ENCODE data around the gene OR6S1.
"Not testable (repeated sequence)": the region's sequence is repeated elsewhere in the genome, so short reads cannot be mapped to it uniquely, and the experiment has no call there.

Gene OR6S1

GRCh38 chr14:20608383-20609110 is 32.9 kb downstream of the OR6S1 start:
- Histone ChIP-seq H3K36me3 (ENCODE audit: insufficient read depth, low read length) (no peaks in the 10 kb centered on the region), H3K27me3 (ENCODE audit: insufficient read depth, low read length) (no peaks in the 10 kb centered on the region; the same call in 1 of the 2 replicates), H3K4me1 (ENCODE audit: control insufficient read depth, insufficient read depth, low read length, unreplicated experiment) (peaks cover 10% of the 10 kb centered on the region), H2AFZ (ENCODE audit: low read length, unreplicated experiment) (no peak overlapping the region), H3K4me3 (ENCODE audit: low read depth, low read length) (no peak overlapping the region; the same call in 1 of the 2 replicates), H3K79me2 (ENCODE audit: control insufficient read depth, insufficient read depth, low read length, unreplicated experiment) (no peaks in the 10 kb centered on the region), H3K27ac (ENCODE audit: low read depth, low read length) (no peak overlapping the region)

GRCh38 chr14:20607617-20608016 is 33.9 kb downstream of the OR6S1 start:
- Histone ChIP-seq H3K27ac (ENCODE audit: low read depth, low read length) (no peak overlapping the region), H3K4me3 (ENCODE audit: low read depth, low read length) (no peak overlapping the region), H3K36me3 (ENCODE audit: insufficient read depth, low read length) (no peaks in the 10 kb centered on the region), H3K27me3 (ENCODE audit: insufficient read depth, low read length) (no peaks in the 10 kb centered on the region; the same call in 1 of the 2 replicates), H2AFZ (ENCODE audit: low read length, unreplicated experiment) (no peak overlapping the region), H3K4me1 (ENCODE audit: control insufficient read depth, insufficient read depth, low read length, unreplicated experiment) (peaks cover 10% of the 10 kb centered on the region), H3K79me2 (ENCODE audit: control insufficient read depth, insufficient read depth, low read length, unreplicated experiment) (no peaks in the 10 kb centered on the region)

- Histone ChIP-seq H3K79me2 (ENCODE audit: control insufficient read depth, insufficient read depth, low read length, unreplicated experiment) (no peaks in the 10 kb centered on the region), H3K4me3 (ENCODE audit: low read depth, low read length) (no peak overlapping the region), H2AFZ (ENCODE audit: low read length, unreplicated experiment) (no peak overlapping the region), H3K36me3 (ENCODE audit: insufficient read depth, low read length) (no peaks in the 10 kb centered on the region), H3K27me3 (ENCODE audit: insufficient read depth, low read length) (no peaks in the 10 kb centered on the region; the same call in 1 of the 2 replicates), H3K27ac (ENCODE audit: low read depth, low read length) (no peak overlapping the region), H3K4me1 (ENCODE audit: control insufficient read depth, insufficient read depth, low read length, unreplicated experiment) (peaks cover 10% of the 10 kb centered on the region)
Measured at GRCh38 chr14:20606902-20607242, 34.6 kb downstream of the OR6S1 start.

- Histone ChIP-seq H3K79me2 (ENCODE audit: control insufficient read depth, insufficient read depth, low read length, unreplicated experiment) (no peaks in the 10 kb centered on the region), H3K4me1 (ENCODE audit: control insufficient read depth, insufficient read depth, low read length, unreplicated experiment) (peaks cover 10% of the 10 kb centered on the region), H3K27me3 (ENCODE audit: insufficient read depth, low read length) (no peaks in the 10 kb centered on the region; the same call in 1 of the 2 replicates), H3K36me3 (ENCODE audit: insufficient read depth, low read length) (no peaks in the 10 kb centered on the region), H2AFZ (ENCODE audit: low read length, unreplicated experiment) (no peak overlapping the region), H3K4me3 (ENCODE audit: low read depth, low read length) (no peak overlapping the region), H3K27ac (ENCODE audit: low read depth, low read length) (no peak overlapping the region)
Measured at GRCh38 chr14:20606190-20606901, 35.1 kb downstream of the OR6S1 start.

DNA sequence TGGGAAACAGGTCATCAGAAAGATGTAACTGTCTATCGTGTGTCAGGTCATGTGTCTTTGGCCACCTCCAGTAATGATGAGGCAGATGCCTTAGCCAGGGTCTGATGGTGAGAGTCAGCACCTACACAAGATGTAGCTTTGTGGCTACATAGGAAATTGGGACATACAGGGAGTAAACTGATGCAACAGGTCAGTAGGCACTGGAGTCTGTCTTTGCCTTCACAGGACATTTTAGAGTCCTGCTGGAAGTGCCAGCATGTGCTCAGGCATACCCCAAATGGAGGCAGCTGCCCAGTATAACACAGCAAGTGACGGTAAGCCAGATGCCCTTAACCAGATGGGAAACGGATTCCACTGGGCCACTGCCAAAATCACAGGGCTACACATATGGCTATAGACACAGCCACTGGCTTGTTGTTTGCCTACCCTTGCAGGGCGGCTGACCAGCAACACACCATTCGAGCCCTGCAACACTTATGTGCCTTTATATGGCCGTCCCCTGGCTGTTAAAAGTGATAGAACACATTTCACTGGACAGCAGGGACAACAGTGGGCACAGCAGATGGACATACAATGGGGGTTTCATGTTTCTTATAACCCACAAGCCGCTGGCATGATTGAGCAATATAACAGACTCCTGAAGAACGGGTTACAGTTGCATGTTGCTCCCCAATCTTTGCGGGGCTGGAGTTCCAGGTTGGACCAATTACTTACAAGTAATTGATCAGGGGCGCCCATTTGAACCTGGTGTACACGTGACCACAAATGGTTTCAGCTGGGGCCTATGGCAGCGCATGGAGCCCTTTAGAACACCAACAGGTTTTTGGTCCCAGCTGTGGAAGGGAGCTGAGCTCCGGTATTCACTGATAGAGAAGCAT is 37.4 kb downstream of the OR6S1 start:
- H3K27me3 ChIP-seq (ENCODE audit: insufficient read depth, low read length) = no peaks in the 10 kb centered on the region
- H3K4me3 ChIP-seq (ENCODE audit: low read depth, low read length) = no peak overlapping the region
- H2AFZ ChIP-seq (ENCODE audit: low read length, unreplicated experiment) = no peak overlapping the region
- H3K27ac ChIP-seq (ENCODE audit: low read depth, low read length) = no peak overlapping the region
- H3K79me2 ChIP-seq (ENCODE audit: control insufficient read depth, insufficient read depth, low read length, unreplicated experiment) = no peaks in the 10 kb centered on the region
- no peaks in the 10 kb centered on the region for H3K36me3 ChIP-seq (ENCODE audit: insufficient read depth, low read length)
- peaks cover 4% of the 10 kb centered on the region for H3K4me1 ChIP-seq (ENCODE audit: control insufficient read depth, insufficient read depth, low read length, unreplicated experiment)

DNA sequence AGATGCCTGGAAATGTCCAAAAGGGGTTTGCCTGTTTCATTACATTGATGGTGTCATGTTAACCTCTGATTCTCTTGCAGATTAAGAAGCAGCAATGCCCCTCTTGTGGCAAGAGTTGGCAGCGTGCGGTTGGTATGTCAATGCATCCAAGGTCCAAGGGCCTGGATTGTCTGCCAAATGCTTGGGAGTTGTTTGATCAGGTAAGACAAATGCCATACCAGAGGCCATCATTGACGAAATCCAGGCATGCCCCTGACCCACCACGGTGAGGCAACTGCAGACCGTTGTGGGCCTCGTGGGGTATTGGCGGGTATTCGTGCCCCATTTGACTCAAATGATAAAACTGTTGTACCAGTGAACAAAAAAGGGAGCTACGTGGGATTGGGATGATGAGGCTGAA is 38.9 kb downstream of the OR6S1 start:
- H2AFZ ChIP-seq (ENCODE audit: low read length, unreplicated experiment) = no peak overlapping the region
- H3K27ac ChIP-seq (ENCODE audit: low read depth, low read length) = no peak overlapping the region
- no peaks in the 10 kb centered on the region for H3K27me3 ChIP-seq (ENCODE audit: insufficient read depth, low read length)
- H3K4me1 ChIP-seq (ENCODE audit: control insufficient read depth, insufficient read depth, low read length, unreplicated experiment) = peaks cover 4% of the 10 kb centered on the region
- H3K79me2 ChIP-seq (ENCODE audit: control insufficient read depth, insufficient read depth, low read length, unreplicated experiment) = no peaks in the 10 kb centered on the region
- H3K36me3 ChIP-seq (ENCODE audit: insufficient read depth, low read length) = no peaks in the 10 kb centered on the region
- no peak overlapping the region for H3K4me3 ChIP-seq (ENCODE audit: low read depth, low read length)

GRCh38 chr14:20601522-20601921 is 40.0 kb downstream of the OR6S1 start:
- no peaks in the 10 kb centered on the region for H3K36me3 ChIP-seq (ENCODE audit: insufficient read depth, low read length)
- no peaks in the 10 kb centered on the region for H3K27me3 ChIP-seq (ENCODE audit: insufficient read depth, low read length)
- H3K4me1 ChIP-seq (ENCODE audit: control insufficient read depth, insufficient read depth, low read length, unreplicated experiment) = peaks cover 1% of the 10 kb centered on the region
- H3K27ac ChIP-seq (ENCODE audit: low read depth, low read length) = no peak overlapping the region
- H3K4me3 ChIP-seq (ENCODE audit: low read depth, low read length) = no peak overlapping the region
- no peak overlapping the region for H2AFZ ChIP-seq (ENCODE audit: low read length, unreplicated experiment)
- H3K79me2 ChIP-seq (ENCODE audit: control insufficient read depth, insufficient read depth, low read length, unreplicated experiment) = no peaks in the 10 kb centered on the region

DNA sequence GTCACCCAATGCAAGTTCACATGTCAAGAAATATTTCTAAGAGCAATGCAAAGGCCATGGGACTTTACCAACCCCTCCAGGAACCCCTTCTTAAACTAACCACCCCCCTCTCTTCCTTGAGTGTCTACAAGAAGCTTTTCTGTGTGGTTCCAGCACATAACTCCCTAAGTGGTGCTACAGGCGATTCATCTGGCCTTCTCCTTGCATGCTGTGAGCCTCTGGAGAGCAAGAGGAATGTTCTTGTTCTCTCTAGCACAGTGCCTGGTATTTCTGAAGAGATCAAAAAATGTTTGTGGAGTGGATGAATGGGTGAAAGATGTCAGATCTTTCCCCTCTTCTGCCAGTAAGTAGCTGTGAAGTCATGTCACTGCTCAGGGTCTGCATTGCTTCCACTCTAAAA is 44.4 kb downstream of the OR6S1 start:
- no peak overlapping the region for H2AFZ ChIP-seq (ENCODE audit: low read length, unreplicated experiment)
- no peak overlapping the region for H3K27ac ChIP-seq (ENCODE audit: low read depth, low read length)
- peaks cover 6% of the 10 kb centered on the region for H3K4me1 ChIP-seq (ENCODE audit: control insufficient read depth, insufficient read depth, low read length, unreplicated experiment)
- no peaks in the 10 kb centered on the region for H3K36me3 ChIP-seq (ENCODE audit: insufficient read depth, low read length)
- H3K27me3 ChIP-seq (ENCODE audit: insufficient read depth, low read length) = peaks cover 11% of the 10 kb centered on the region
- no peak overlapping the region for H3K4me3 ChIP-seq (ENCODE audit: low read depth, low read length)
- H3K79me2 ChIP-seq (ENCODE audit: control insufficient read depth, insufficient read depth, low read length, unreplicated experiment) = no peaks in the 10 kb centered on the region

GRCh38 chr14:20595726-20596125 is 45.8 kb downstream of the OR6S1 start:
- H2AFZ ChIP-seq (ENCODE audit: low read length, unreplicated experiment); H3K79me2 ChIP-seq (ENCODE audit: control insufficient read depth, insufficient read depth, low read length, unreplicated experiment); H3K36me3 ChIP-seq (ENCODE audit: insufficient read depth, low read length); H3K4me3 ChIP-seq (ENCODE audit: low read depth, low read length); H3K4me1 ChIP-seq (ENCODE audit: control insufficient read depth, insufficient read depth, low read length, unreplicated experiment); H3K27ac ChIP-seq (ENCODE audit: low read depth, low read length): not testable (repeated sequence)
- peaks cover 24% of the 10 kb centered on the region for H3K27me3 ChIP-seq (ENCODE audit: insufficient read depth, low read length)

- no peaks in the 10 kb centered on the region for H3K79me2 ChIP-seq (ENCODE audit: control insufficient read depth, insufficient read depth, low read length, unreplicated experiment)
- H3K36me3 ChIP-seq (ENCODE audit: insufficient read depth, low read length) = no peaks in the 10 kb centered on the region
- peak overlapping the region; percentile 46 for H3K4me3 ChIP-seq (ENCODE audit: low read depth, low read length)
- peaks cover 45% of the 10 kb centered on the region for H3K27me3 ChIP-seq (ENCODE audit: insufficient read depth, low read length)
- no peak overlapping the region for H3K27ac ChIP-seq (ENCODE audit: low read depth, low read length)
- H3K4me1 ChIP-seq (ENCODE audit: control insufficient read depth, insufficient read depth, low read length, unreplicated experiment) = peaks cover 6% of the 10 kb centered on the region
- peak overlapping the region; percentile 58 for H2AFZ ChIP-seq (ENCODE audit: low read length, unreplicated experiment)
Measured at GRCh38 chr14:20592574-20592973, 48.9 kb downstream of the OR6S1 start.

Data from ACC112 (cell line).